ENCODE data around the gene TLX2.

Gene TLX2

DNA sequence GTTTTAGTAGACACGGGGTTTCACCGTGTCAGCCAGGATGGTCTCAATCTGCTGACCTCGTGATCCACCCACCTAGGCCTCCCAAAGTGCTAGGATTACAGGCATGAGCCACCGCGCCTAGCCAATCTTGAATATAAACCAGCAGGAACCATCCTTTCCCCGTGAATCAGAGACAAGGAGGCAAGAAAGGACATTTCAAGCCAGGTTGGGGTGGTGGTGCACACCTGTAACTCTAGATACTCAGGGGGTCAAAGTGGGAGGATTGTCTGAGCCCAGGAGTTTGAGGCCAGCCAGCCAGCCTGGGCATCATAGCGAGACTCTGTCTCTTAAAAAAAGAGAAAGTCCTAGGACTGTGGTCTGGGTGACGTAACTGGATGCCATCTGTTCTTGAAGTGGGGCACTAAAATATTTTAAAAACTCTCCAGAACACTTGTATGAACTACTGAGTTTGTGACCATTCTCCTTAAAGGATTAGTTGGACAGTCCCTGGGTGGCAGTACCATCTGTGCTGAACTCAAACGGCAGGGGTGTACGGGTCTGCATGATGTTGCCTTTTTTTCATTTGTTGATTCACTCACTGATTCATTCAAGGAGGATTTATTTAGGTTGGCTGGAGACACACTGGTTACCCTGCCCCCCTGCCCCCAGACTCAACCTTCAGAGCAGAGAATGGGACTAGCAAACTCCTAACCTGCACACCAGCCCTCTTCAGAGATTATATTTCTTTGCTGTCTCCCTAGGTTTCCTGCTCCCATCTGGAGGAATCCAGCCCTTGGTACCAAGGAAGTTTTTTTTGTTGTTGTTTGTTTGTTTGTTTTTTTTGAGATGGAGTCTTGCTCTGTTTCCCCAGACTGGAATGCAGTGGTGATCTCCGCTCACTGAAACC is 2.9 kb upstream of the TLX2 start:
- DNase-seq, result no peak

- DNase-seq, result no peak
Measured at GRCh38 chr2:74512744-74513604, 1.3 kb upstream of the TLX2 start.

DNA sequence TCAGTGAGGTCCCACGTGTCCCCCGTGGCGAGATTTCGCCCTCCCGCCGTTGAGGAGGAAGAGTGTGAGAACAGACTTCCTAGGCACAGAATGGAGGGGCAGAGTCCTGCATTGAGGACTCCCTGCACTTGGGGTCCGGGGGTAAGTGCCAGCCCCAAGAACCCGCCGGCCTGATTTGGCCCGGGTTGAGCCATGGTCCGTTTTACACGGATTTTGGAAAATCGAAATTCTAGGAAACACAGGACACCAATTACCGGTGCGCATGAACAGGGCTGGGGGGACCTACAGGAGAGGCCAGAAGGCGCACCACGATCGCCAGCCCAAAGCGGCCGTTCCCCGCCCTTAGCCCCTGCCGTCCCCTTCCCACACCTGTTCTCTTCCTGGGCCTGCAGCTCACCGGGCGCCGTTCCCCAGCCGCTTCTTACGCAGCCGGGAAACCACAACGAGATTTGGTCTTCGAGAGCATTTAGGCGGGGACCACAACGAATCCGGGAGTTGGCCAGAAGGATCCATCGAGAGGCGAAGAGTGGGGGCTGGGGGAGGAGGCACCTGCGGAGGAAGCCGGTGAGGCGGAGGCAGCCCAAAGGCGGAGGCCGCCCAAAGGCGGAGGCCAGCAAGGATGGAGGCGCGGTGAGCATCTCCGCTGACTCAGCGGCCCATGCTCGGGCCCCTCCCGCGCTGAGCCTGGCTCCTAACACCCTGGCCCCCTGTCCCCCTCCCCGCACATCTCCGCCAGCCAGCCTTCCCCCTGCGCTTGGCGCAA is 464 bp upstream of the TLX2 start:
- no peak for DNase-seq

DNA sequence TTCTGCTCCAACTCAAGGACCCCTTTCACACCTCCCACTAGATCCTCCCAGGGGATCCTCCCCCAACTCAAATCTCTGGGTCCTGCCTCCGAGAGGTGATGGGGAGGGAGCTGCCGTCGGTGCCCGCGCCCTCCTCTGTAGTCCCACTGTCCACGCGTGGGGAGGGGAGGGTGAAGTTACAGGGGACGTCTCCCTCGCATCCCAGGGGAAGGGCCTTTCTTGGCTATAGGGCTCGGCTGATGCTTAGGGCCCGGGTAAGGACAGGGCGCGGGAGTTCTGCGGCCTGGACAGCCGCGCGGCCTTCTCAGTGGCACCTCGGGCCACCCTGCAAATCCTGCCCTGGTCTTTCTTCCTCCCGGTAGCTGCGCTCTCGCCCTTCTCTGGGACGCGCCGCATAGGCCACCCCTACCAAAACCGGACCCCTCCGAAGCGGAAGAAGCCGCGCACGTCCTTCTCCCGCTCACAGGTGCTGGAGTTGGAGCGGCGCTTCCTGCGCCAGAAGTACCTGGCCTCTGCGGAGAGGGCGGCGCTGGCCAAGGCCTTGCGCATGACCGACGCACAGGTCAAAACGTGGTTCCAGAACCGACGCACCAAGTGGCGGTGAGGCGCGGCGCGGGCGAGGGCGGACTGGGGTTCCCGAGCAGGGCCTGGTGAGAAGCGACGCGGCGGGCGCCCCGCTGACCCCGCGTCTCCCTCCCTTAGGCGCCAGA is 1.2 kb downstream of the TLX2 start:
- DNase-seq, result peak in 1 of 4 experiments; percentile 15

- peak; percentile 50 to 76 (median 64) for DNase-seq
Measured at GRCh38 chr2:74515981-74516633, 1.9 kb downstream of the TLX2 start.

GRCh38 chr2:74516650-74517049 is 2.4 kb downstream of the TLX2 start:
- DNase-seq, result no peak

- no peak for DNase-seq
Measured at GRCh38 chr2:74522516-74522915, 8.3 kb downstream of the TLX2 start.

DNA sequence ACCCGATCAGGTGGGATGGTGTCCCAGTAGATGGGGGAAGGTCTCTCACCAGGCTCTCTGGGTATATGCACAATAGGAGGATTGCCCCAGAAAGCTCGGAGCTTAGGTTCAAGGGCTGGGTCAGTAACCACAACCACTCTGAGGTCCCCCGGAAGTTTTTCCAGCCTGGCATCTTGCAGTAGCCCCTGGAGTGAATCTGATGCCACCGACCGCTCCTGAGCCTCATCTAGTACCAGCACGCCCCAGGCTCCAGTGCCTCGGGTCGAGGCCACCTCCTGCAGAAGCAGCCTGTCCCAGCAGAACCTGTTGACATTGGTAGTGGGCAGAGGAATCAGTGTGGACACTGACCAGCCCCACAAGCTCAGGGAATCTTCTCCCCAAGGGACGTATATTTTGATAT is 9.8 kb downstream of the TLX2 start:
- no peak for DNase-seq

- no peak for DNase-seq
Measured at GRCh38 chr2:74524955-74525716, 10.9 kb downstream of the TLX2 start.

DNA sequence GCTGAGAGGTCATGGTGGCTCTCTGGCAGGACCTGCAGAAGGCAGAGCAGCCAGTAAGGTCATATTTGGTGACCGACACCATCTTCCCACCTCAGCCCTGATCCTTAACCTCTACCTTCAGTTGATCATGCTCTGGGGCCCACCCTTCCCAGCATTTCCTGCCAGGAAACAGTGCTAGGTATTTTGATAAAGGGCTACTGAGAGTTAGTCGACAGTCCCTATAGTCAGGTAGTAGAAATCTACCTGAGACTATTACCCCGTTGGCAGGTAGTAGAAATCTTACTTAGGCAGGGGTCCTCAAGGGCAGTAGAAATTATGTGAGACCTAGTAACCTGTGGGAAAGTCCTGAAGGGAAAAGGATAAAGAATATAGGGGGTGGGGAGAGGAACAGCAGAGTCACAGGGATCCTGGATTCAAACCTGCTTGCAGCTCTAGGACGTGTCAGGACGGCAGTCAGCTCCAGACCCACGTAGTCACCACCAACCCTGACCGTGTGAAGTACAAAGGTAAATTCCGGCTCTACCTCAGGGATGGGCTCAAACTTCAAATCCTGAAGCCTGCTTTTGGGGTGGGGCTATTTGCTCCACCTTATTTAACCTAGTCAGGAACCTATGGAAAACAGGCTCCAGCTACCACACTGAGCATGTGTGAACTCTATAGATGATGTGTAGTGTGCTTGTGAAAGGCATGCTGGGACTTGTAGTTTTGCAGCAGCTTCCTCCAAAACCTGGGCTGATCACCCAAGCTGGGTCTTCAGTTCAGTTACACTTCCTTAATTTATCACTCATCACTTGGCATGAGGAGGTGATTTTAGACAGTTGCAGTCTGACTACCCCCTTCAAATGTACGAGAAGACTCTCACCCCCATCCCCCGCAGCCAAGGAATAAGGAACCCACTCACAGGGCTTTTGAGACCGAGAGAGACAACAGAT is 11.7 kb downstream of the TLX2 start, which contains the start of gene DQX1:
DQX1 (minus strand) TSS at position 515 of the 932 bp plus-strand sequence; CDS start at position 13, 502 bp downstream.
- DNase-seq, result peak; percentile 37 to 74 (median 66)

GRCh38 chr2:74526649-74527230 is 12.5 kb downstream of the TLX2 start:
- no peak for DNase-seq

GRCh38 chr2:74527741-74528140 is 13.5 kb downstream of the TLX2 start:
- no peak for DNase-seq

- DNase-seq, result no peak
Measured at GRCh38 chr2:74528600-74529356, 14.5 kb downstream of the TLX2 start.

GRCh38 chr2:74529357-74530238 is 15.3 kb downstream of the TLX2 start, which contains the start of the genes AUP1 and HTRA2:
Gene AUP1 (minus strand): TSS chr2:74529706. CDS start chr2:74529629, 77 bp downstream.
Gene HTRA2 (plus strand): TSS chr2:74529933. CDS start chr2:74530007, 74 bp downstream.
- peak; percentile 99 to 100 (median 100) for DNase-seq

- DNase-seq, result peak; percentile 51 to 68 (median 64)
Measured at GRCh38 chr2:74530239-74531187, 16.3 kb downstream of the TLX2 start.

DNA sequence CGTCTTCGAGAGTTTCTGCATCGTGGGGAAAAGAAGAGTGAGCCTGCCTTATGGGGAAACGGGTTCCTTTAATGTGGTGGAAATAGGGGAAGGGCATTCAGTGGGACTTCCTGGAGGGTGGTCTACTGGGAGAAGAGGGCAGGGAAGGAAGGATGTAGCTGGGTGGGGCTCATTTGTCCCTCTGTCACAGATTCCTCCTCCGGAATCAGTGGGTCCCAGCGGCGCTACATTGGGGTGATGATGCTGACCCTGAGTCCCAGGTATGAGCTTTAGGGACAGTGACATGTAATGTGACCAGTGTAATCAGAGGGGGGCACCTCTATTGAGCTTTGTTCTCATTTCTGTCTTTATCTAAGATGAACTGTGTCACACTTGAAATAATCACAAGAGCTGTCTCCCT is 17.4 kb downstream of the TLX2 start:
- DNase-seq, result no peak
